ENCODE data around the gene TADA2B.

- TF ChIP-seq POLR2A (IDR thresholded peaks at IDR 0.05) (no peak), CTCF (IDR thresholded peaks at IDR 0.05) (no peak)
Measured at GRCh38 chr4:6999172-7000086, 43.7 kb upstream of the TADA2B start.
